HCT116 (cell line): ENCODE results near the gene ENOX1. TPM values are rescaled to one million over a fixed set of nuclear protein-coding genes. Genes with fewer than 3 reads are reported as not detected.

Experiments used
- ATAC-seq: fragments of 200-7000 bp; cut with Tn5 transposase; 2 replicates; pipeline ENCODE4 v1.9.1; 2020; ENCODE audit warnings: mild to moderate bottlenecking, moderate library complexity
- BruUV-seq: library from RNA; stranded (reverse); fragments of 400-500 nt; replicated peaks from 2 replicates; lab custom pipeline; 2021; lab: Mats Ljungman, UMichigan
- CTCF ChIA-PET: fragments of 300-600 bp; sonication (Branson Sonifier 250); formaldehyde crosslinking; loops from one replicate; lab custom pipeline; 2021; ENCODE audit warnings: antibody characterized with exemption; lab: Charles Lee
- POLR2A ChIA-PET: fragments of 300-600, 350-600 bp; sonication (Branson Sonifier 250); formaldehyde crosslinking; loops from one replicate; lab custom pipeline; 2021; ENCODE audit warnings: antibody characterized with exemption; lab: Charles Lee
- RAD21 ChIA-PET, 2 experiments: fragments of 300-600 bp; sonication (Branson Sonifier 250); formaldehyde crosslinking; loops; one replicate each; lab custom pipeline; 2023; ENCODE audit warnings: low total read pairs in 2 of 2; ENCODE audit not compliant: uncharacterized antibody in 2 of 2, unreplicated experiment in 2 of 2, low non-redundant PET in 1 of 2; lab: Charles Lee
- DNase-seq: peaks from one replicate; pipeline ENCODE4 v3.0.0-alpha.2; 2010; ENCODE audit warnings: low read depth, low spot score
- H2AFZ ChIP-seq: fragments of 200-600 bp; shearing (Covaris generic), sonication (generic); 2 replicates; pipeline ENCODE4 v1.6.1; 2017; ENCODE audit warnings: low read depth, mixed run types, mixed read lengths, antibody characterized with exemption, low read length; ENCODE audit not compliant: poor library complexity, severe bottlenecking
- H3K27ac ChIP-seq: 2 replicates; pipeline ENCODE4 v1.5.1; 2012; ENCODE audit warnings: low read depth, low read length
- H3K27me3 ChIP-seq: fragments of 200-600 bp; sonication (generic); 2 replicates; pipeline ENCODE4 v1.6.1; 2016; ENCODE audit warnings: mixed run types, low read length, mixed read lengths; ENCODE audit not compliant: insufficient read depth
- H3K36me3 ChIP-seq, 2 experiments: fragments of 200-500 bp in 1 of 2; fragments of 200-600 bp in 1 of 2; sonication (Bioruptor generic) in 1 of 2; sonication (generic) in 1 of 2; 2 replicates each; pipeline versions ENCODE4 v1.5.1 to v1.6.1; 2014 to 2016; ENCODE audit warnings: low read length in 2 of 2, inconsistent platforms in 1 of 2, mixed read lengths in 1 of 2, mixed run types in 1 of 2; ENCODE audit not compliant: insufficient read depth in 2 of 2, control insufficient read depth in 1 of 2
- H3K4me1 ChIP-seq, 2 experiments: fragments of 200-600 bp in 1 of 2; sonication (generic) in 1 of 2; 2 replicates each; pipeline versions ENCODE4 v1.5.1 to v1.6.1; 2012 to 2017; ENCODE audit warnings: low read length in 2 of 2, inconsistent platforms in 1 of 2, mild to moderate bottlenecking in 1 of 2, mixed read lengths in 1 of 2, mixed run types in 1 of 2, moderate library complexity in 1 of 2; ENCODE audit not compliant: insufficient read depth in 2 of 2, control insufficient read depth in 1 of 2
- H3K4me2 ChIP-seq: fragments of 200-600 bp; sonication (generic); 2 replicates; pipeline ENCODE4 v1.6.1; 2017; ENCODE audit warnings: mixed run types, low read length, mixed read lengths
- H3K4me3 ChIP-seq, 2 experiments: fragments of 200-600 bp in 1 of 2; sonication (generic) in 1 of 2; replicated peaks in 1 of 2; 2 replicates each; pipeline ENCODE4 v1.5.1; 2011 to 2016; ENCODE audit warnings: low read length in 2 of 2, control low read depth in 1 of 2, low read depth in 1 of 2, mild to moderate bottlenecking in 1 of 2, mixed read lengths in 1 of 2, mixed run types in 1 of 2
- H3K79me2 ChIP-seq: fragments of 200-600 bp; sonication (generic); 2 replicates; pipeline ENCODE4 v1.6.1; 2017; ENCODE audit warnings: mild to moderate bottlenecking, mixed run types, low read length, moderate library complexity, mixed read lengths; ENCODE audit not compliant: insufficient read depth
- H3K9ac ChIP-seq: fragments of 200-600 bp; sonication (generic); 2 replicates; pipeline ENCODE4 v1.6.1; 2016; ENCODE audit warnings: low read length, mixed read lengths
- H3K9me2 ChIP-seq: fragments of 200-600 bp; sonication (generic), shearing (Covaris generic); 2 replicates; pipeline ENCODE4 v1.6.1; 2017; ENCODE audit warnings: mixed run types, mild to moderate bottlenecking, moderate library complexity; ENCODE audit not compliant: insufficient read depth
- H3K9me3 ChIP-seq, 2 experiments: fragments of 200-500 bp in 1 of 2; fragments of 200-600 bp in 1 of 2; sonication (Bioruptor generic) in 1 of 2; sonication (generic) in 1 of 2; 2 replicates each; pipeline ENCODE4 v1.6.1; 2014 to 2017; ENCODE audit warnings: low read length in 2 of 2, mixed read lengths in 2 of 2, inconsistent platforms in 1 of 2, low read depth in 1 of 2, mild to moderate bottlenecking in 1 of 2, mixed run types in 1 of 2, moderate library complexity in 1 of 2; ENCODE audit not compliant: control insufficient read depth in 1 of 2, insufficient read depth in 1 of 2
- H4K20me1 ChIP-seq: fragments of 200-600 bp; sonication (generic), shearing (Covaris generic); 2 replicates; pipeline ENCODE4 v1.6.1; 2017; ENCODE audit warnings: mixed run types, mild to moderate bottlenecking, moderate library complexity; ENCODE audit not compliant: insufficient read depth
- ATF3 ChIP-seq: IDR thresholded peaks from 2 replicates; pipeline ENCODE4 v1.6.1; 2012
- CBX3 ChIP-seq: IDR thresholded peaks from 2 replicates; pipeline ENCODE4 v1.6.1; 2012; ENCODE audit warnings: low read depth
- CEBPB ChIP-seq: IDR thresholded peaks from 2 replicates; pipeline ENCODE4 v1.6.1; 2012; ENCODE audit warnings: low read depth
- EGR1 ChIP-seq: IDR thresholded peaks from 2 replicates; pipeline ENCODE4 v1.6.1; 2012; ENCODE audit warnings: low read depth
- ELF1 ChIP-seq: IDR thresholded peaks from 2 replicates; pipeline ENCODE4 v1.6.1; 2012; ENCODE audit warnings: low read depth, borderline replicate concordance
- EZH2 ChIP-seq: fragments of 200-600 bp; sonication (generic); IDR thresholded peaks from 2 replicates; pipeline ENCODE4 v1.6.1; 2017; ENCODE audit warnings: antibody characterized with exemption, mixed run types
- FOSL1 ChIP-seq: IDR thresholded peaks from 2 replicates; pipeline ENCODE4 v1.6.1; 2012; ENCODE audit warnings: low read depth
- JUND ChIP-seq: IDR thresholded peaks from 2 replicates; pipeline ENCODE4 v1.6.1; 2012
- POLR2A ChIP-seq: IDR thresholded peaks from 2 replicates; pipeline ENCODE4 v1.7.0; 2011; ENCODE audit warnings: borderline replicate concordance; ENCODE audit not compliant: insufficient read depth, insufficient read length; ENCODE audit errors: extremely low read depth
- POLR2AphosphoS5 ChIP-seq: IDR thresholded peaks from 2 replicates; pipeline ENCODE4 v1.6.1; 2011; ENCODE audit warnings: mild to moderate bottlenecking, low read depth, low read length, moderate library complexity
- RAD21 ChIP-seq: IDR thresholded peaks from 2 replicates; pipeline ENCODE4 v1.6.1; 2012; ENCODE audit warnings: low read depth, mild to moderate bottlenecking
- SIN3A ChIP-seq: IDR thresholded peaks from 2 replicates; pipeline ENCODE4 v1.6.1; 2012; ENCODE audit warnings: low read depth
- SRF ChIP-seq: IDR thresholded peaks from 2 replicates; pipeline ENCODE4 v1.6.1; 2012; ENCODE audit warnings: low read depth
- YY1 ChIP-seq: IDR thresholded peaks from 2 replicates; pipeline ENCODE4 v1.6.1; 2011; ENCODE audit warnings: low read length, low read depth, moderate library complexity, mild to moderate bottlenecking; ENCODE audit not compliant: insufficient replicate concordance; ENCODE audit errors: extremely low read depth
- ZFX ChIP-seq: fragments of 450-650 bp; IDR thresholded peaks from 2 replicates; pipeline ENCODE4 v1.6.1; 2017
- ZNF274 ChIP-seq: fragments of 200-500 bp; sonication (Bioruptor generic); IDR thresholded peaks from 2 replicates; pipeline ENCODE4 v1.6.1; 2014; ENCODE audit warnings: mild to moderate bottlenecking, low read depth, low read length, inconsistent platforms
- intact Hi-C: fragments of 100-400 bp; cut with micrococcal nuclease; formaldehyde crosslinking; loops from 2 replicates; pipeline ENCODE4 v1.10.0; 2022
- total RNA-seq: library from RNA; stranded (reverse); gene quantifications from one replicate; pipeline ENCODE4 v1.2.1, GENCODE V29; 2021; ENCODE audit not compliant: unreplicated experiment
- TF ChIP-seq, protein P1 (sequence below), 3 experiments: fragments of 200-600 bp in 1 of 3; sonication (generic) in 1 of 3; IDR thresholded peaks in 2 of 3; conservative IDR thresholded peaks in 1 of 3; 2 replicates each; pipeline ENCODE4 v1.5.1; 2012 to 2017; ENCODE audit warnings: low read depth in 2 of 3, low read length in 2 of 3, antibody characterized with exemption in 1 of 3, borderline replicate concordance in 1 of 3, control low read depth in 1 of 3, mild to moderate bottlenecking in 1 of 3, mixed read lengths in 1 of 3, mixed run types in 1 of 3, moderate library complexity in 1 of 3; ENCODE audit not compliant: insufficient read depth in 1 of 3
- TF ChIP-seq, protein P2 (sequence below): IDR thresholded peaks from 2 replicates; pipeline ENCODE4 v1.6.1; 2012; ENCODE audit warnings: low read depth
- TF ChIP-seq, protein P3 (sequence below): IDR thresholded peaks from 2 replicates; pipeline ENCODE4 v1.6.1; 2012

ENOX1 gene
- total RNA-seq, 1 experiment from 2014 or later, result 4.5 TPM

GRCh38 chr13:43285933-43286597 lies 500.7 kb downstream of the ENOX1 start:
- Histone ChIP-seq H3K27me3 (peaks cover 4% of the 10 kb centered on the region; the same call in 1 of the 2 replicates), H2AFZ (no peak overlapping the region), H3K4me3 (no peak overlapping the region), H3K9ac (no peak overlapping the region), H3K4me1 (no peaks in the 10 kb centered on the region), H3K27ac (no peak overlapping the region), H3K4me2 (no peak overlapping the region), H3K36me3 (no peaks in the 10 kb centered on the region), H3K9me2 (no peaks in the 10 kb centered on the region), H3K9me3 (no peaks in the 10 kb centered on the region), H3K79me2 (no peaks in the 10 kb centered on the region), H4K20me1 (no peaks in the 10 kb centered on the region)
- ChIA-PET POLR2A (no interaction called here), RAD21 (no interaction called here), CTCF (no interaction called here)
- BruUV-seq, result no TSS peak
- ATAC-seq (no peak), DNase-seq (no peak)
- intact Hi-C loops, result no loop called here
- TF ChIP-seq EZH2 (no peak), ZNF274 (no peak), SIN3A (no peak), YY1 (no peak), ZFX (no peak), RAD21 (no peak), ATF3 (no peak), CBX3 (no peak), JUND (no peak), EGR1 (no peak), CEBPB (no peak), ELF1 (no peak), SRF (no peak), POLR2AphosphoS5 (no peak), POLR2A (no peak), FOSL1 (no peak)
- TF ChIP-seq, protein P1, sequence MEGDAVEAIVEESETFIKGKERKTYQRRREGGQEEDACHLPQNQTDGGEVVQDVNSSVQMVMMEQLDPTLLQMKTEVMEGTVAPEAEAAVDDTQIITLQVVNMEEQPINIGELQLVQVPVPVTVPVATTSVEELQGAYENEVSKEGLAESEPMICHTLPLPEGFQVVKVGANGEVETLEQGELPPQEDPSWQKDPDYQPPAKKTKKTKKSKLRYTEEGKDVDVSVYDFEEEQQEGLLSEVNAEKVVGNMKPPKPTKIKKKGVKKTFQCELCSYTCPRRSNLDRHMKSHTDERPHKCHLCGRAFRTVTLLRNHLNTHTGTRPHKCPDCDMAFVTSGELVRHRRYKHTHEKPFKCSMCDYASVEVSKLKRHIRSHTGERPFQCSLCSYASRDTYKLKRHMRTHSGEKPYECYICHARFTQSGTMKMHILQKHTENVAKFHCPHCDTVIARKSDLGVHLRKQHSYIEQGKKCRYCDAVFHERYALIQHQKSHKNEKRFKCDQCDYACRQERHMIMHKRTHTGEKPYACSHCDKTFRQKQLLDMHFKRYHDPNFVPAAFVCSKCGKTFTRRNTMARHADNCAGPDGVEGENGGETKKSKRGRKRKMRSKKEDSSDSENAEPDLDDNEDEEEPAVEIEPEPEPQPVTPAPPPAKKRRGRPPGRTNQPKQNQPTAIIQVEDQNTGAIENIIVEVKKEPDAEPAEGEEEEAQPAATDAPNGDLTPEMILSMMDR (IDR thresholded peaks at IDR 0.05 in 2 of 3, conservative IDR thresholded peaks at IDR 0.05 in 1 of 3; ENCODE audit: borderline replicate concordance in 1 of 3, insufficient read depth in 1 of 3, low read depth in 2 of 3, low read length in 2 of 3), result no peak
- TF ChIP-seq, protein P2, sequence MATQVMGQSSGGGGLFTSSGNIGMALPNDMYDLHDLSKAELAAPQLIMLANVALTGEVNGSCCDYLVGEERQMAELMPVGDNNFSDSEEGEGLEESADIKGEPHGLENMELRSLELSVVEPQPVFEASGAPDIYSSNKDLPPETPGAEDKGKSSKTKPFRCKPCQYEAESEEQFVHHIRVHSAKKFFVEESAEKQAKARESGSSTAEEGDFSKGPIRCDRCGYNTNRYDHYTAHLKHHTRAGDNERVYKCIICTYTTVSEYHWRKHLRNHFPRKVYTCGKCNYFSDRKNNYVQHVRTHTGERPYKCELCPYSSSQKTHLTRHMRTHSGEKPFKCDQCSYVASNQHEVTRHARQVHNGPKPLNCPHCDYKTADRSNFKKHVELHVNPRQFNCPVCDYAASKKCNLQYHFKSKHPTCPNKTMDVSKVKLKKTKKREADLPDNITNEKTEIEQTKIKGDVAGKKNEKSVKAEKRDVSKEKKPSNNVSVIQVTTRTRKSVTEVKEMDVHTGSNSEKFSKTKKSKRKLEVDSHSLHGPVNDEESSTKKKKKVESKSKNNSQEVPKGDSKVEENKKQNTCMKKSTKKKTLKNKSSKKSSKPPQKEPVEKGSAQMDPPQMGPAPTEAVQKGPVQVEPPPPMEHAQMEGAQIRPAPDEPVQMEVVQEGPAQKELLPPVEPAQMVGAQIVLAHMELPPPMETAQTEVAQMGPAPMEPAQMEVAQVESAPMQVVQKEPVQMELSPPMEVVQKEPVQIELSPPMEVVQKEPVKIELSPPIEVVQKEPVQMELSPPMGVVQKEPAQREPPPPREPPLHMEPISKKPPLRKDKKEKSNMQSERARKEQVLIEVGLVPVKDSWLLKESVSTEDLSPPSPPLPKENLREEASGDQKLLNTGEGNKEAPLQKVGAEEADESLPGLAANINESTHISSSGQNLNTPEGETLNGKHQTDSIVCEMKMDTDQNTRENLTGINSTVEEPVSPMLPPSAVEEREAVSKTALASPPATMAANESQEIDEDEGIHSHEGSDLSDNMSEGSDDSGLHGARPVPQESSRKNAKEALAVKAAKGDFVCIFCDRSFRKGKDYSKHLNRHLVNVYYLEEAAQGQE, result no peak
- TF ChIP-seq, protein P3, sequence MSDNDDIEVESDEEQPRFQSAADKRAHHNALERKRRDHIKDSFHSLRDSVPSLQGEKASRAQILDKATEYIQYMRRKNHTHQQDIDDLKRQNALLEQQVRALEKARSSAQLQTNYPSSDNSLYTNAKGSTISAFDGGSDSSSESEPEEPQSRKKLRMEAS, result no peak
